ENCODE data around the gene SLC13A2.

SLC13A2 gene

GRCh38 chr17:28471531-28472342, 1.7 kb upstream of the SLC13A2 start:
- DNase-seq: no peak

- DNase-seq: no peak
Observed at GRCh38 chr17:28472871-28473497, 460 bp upstream of the SLC13A2 start.

- no peak for DNase-seq
Observed at GRCh38 chr17:28474111-28474531, 677 bp downstream of the SLC13A2 start.

DNA sequence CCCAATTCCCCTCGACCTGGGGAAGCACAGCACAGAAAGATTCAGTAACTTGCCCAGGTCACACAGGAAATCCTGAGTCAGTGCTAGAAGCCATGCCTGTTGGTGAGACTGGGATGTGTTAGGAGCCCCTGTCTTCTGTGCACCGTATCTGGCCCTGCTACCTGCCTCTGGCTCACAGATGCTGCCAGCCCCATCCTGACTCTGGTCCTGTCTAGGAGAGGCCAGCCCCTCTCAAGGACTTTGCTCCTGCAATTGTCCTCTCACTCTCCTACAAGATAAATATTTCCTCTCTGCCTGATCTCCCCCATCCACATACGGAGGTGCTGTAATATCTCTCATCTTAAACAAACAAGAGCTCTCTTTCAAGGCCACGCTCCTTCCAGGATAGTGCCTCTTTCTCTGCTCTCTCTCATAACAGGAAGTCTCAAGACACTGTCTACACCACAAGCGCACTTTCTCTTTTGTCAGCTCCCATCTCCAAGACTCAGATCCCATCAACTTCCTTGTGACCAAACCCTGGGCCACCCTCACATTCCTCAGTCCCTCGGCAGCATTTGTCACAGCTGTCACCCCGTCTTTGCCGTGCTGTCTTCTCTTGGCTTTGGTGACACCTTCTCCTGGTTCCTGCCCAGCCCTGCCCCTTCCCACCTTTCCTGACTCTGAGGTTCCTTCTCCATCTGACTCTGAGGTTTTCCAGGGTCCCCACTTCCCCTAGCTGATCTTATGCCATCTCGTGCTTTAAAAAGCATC, 1.9 kb downstream of the SLC13A2 start:
- DNase-seq: peak; percentile 29 to 59 (median 48)

- no peak for DNase-seq
Observed at GRCh38 chr17:28476076-28476865, 2.8 kb downstream of the SLC13A2 start.

DNA sequence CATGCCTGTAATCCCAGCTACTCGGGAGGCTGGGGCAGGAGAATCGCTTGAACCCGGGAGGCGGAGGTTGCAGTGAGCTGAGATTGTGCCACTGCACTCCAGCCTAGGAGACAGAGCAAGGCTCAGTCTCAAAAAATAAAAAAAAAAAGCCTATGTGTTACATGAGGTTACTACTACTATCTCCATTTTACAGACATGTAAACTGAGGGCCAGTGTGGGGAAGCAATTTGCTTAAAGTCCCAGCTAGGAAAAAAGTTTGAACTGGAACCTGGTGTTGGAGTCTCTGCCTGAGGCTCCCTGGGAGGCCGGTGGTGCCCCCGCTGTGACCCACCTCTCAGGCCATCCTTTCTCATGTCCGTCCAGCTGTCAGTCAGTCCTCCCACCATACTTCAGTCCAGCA, 4.5 kb downstream of the SLC13A2 start:
- DNase-seq: no peak

GRCh38 chr17:28478712-28479615, 5.5 kb downstream of the SLC13A2 start:
- DNase-seq: peak; percentile 27 to 61 (median 60)

DNA sequence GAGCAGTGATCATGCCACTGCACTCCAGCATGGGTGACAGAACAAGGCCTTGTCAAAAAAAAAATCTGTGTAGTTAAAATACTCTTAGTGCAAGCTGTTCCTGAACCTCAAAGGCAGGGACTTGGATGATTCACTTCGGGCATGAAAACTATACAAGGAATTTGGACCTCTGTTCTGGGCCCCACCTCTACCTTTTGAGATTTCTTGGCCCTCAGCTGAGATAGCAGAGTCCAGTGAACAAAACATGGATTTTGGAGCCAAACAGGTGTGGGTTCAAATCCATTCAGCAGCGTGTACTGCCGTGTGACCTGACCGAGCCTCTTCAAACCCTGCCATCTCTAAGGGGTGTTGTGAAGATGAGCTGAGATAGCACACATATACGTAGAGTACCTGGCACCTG, 6.8 kb downstream of the SLC13A2 start:
- no peak for DNase-seq

DNA sequence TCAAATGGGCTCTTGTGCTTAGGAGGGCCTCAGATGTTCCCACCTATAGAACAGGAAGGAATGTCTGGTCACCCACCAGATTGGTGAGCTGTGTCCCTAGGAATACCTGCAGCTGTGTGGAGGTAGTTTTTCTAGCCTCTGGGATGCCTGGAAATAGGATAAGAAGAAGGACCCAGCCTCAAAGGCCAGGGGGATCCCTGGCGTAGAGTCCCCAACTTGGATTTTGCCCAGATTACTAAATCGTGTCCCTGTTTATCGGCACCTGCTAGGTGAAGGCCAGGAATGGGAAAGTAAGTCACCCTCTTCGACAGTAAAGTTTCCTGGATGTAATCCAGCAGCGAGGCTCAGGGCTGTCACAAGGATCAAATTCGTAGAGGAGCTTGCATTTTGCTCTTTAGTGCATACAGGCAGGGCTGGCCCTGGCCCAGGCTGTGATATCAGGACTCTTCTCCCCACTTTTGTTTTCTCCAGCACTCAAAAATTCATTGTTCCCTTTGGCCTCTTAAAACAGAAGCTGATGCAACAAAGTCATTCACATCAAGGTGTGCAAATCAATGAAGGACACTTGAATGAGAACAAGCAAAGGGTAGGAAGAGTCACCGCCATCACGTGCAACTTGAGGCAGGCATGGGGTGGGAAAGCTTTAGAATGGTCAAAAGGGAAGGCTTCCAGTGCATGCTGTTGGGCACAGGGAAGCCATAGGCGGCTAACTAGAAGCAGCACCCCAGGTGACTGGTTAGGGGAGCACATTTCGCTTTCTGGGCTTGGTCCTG, 7.5 kb downstream of the SLC13A2 start:
- DNase-seq: no peak

- DNase-seq: no peak
Observed at GRCh38 chr17:28482551-28483199, 9.2 kb downstream of the SLC13A2 start.

DNA sequence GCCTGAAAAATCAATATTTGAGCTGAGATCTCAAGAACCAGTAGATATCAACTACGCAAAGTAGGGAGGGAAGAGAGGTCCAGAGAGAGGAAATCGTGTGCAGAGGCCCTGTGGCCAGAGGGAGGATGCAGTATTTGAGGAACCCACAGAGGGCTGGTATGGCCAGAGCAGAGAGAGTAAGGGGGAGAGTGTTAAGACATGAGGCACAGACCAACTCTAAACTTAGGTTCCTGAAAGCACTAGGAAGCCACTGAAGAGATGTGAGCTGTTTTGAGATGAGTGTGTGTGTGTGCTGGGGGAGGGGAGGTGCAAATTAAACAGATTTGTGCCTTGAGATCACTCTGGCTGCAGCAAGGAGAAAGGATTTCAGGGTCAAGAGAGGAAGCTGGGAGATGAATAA, 10.9 kb downstream of the SLC13A2 start:
- DNase-seq: peak; percentile 31 to 67 (median 60)

- DNase-seq: no peak
Observed at GRCh38 chr17:28485049-28485448, 11.6 kb downstream of the SLC13A2 start.

DNA sequence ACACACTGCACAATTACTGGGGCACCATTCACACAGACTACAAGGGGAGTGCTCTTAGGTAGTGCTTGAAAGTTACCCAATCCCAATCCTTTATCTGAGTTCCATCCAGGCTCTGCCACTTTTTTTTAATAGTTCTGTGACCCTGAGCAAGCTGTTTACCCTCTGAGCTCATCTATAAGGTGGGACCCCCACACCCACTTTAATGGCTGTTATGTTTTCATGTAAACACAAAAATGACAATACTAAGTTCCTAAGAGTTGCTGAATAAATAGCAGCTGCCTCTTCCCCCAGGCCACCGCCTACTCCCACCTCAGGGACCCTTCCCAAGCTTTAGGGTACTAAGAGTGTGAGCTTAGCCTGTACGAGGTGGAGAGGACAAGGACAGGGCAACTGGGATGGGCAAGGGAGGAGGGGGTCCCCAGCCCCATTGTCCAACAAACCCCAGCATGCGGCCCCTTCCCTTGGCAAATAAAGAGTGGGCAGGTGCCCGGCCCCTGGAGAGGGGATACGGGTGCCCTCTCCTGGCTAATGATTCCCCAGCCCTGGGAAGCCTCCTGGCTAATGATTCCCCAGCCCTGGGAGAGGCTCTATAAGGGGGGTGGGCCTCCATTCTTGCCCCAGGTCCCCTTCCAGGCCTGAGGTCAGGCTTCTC, 14.6 kb downstream of the SLC13A2 start:
- DNase-seq: no peak

- DNase-seq: no peak
Observed at GRCh38 chr17:28488533-28489276, 15.3 kb downstream of the SLC13A2 start.

- no peak for DNase-seq
Observed at GRCh38 chr17:28491286-28491685, 17.8 kb downstream of the SLC13A2 start.

DNA sequence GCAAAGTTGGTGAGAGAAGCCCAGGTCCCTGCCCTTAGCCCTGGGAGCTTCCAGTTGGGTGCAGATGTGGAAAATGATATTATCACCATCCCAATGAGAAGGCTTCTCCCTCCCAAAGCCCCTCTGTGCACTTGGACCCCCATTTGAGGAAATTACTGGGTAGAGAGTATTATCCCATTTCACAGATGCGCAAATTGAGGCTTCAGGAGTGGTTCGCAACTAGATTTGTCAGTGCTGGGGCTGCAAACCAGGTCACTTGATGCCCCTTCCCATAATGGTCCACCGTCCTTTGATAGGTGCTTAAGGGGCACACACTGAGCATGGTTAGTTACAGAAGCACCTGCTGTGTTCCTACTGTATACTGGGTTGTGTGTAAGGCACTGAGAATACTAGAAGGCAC, 18.4 kb downstream of the SLC13A2 start:
- DNase-seq: no peak

- no peak for DNase-seq
Observed at GRCh38 chr17:28492352-28493310, 19.2 kb downstream of the SLC13A2 start.

GRCh38 chr17:28493460-28493859, 20.0 kb downstream of the SLC13A2 start:
- DNase-seq: no peak
